ENCODE results near the gene RASAL2. TPM values are rescaled to one million over a fixed set of nuclear protein-coding genes. Genes with fewer than 3 reads are reported as not detected.

The RASAL2 gene
- total and polyA plus RNA-seq, 9 of the 15 experiments (the other 6 are each of a cell fraction or from before 2014, with no cell fraction given): 0.13 to 1.0 (median 0.62) TPM

GRCh38 chr1:178072326-178072725, 21.6 kb upstream of the RASAL2 start:
- H3K36me3 ChIP-seq (ENCODE audit: control insufficient read depth, insufficient read depth, low read length): no peaks in the 10 kb centered on the region
- POLR2A ChIA-PET: no interaction called here
- in situ Hi-C loops (cut with MboI) (no loop called here), intact Hi-C loops (cut with micrococcal nuclease) (no loop called here)
- no peak overlapping the region for H3K4me3 ChIP-seq
- H3K9me3 ChIP-seq (replicated peaks; ENCODE audit: control insufficient read depth, insufficient read depth, low read depth, low read length): no peaks in the 10 kb centered on the region
- H3K4me1 ChIP-seq (replicated peaks in 1 of 2; ENCODE audit: control insufficient read depth in 2 of 2, insufficient read depth in 2 of 2, low read length in 2 of 2): no peaks in the 10 kb centered on the region
- TF ChIP-seq TFE3 (CRISPR knock-in tag; IDR thresholded peaks at IDR 0.05) (0 out of 2 replicates have a peak, but pooled peaks have one; percentile 8), ZNF551 (CRISPR knock-in tag; IDR thresholded peaks at IDR 0.05) (no peak)
- H2AFZ ChIP-seq (ENCODE audit: low read depth, low read length): no peak overlapping the region
- DNase-seq (ENCODE audit: extremely low read depth in 1 of 4, low spot score in 3 of 4) (no peak), ATAC-seq (no peak), FAIRE-seq (no peak)
- H3K79me2 ChIP-seq (ENCODE audit: control insufficient read depth, insufficient read depth, low read length): no peaks in the 10 kb centered on the region
- H3K27ac ChIP-seq (ENCODE audit: extremely low read depth, low read depth, low read length): no peak overlapping the region
- no peaks in the 10 kb centered on the region for H4K20me1 ChIP-seq (replicated peaks; ENCODE audit: control insufficient read depth, insufficient read depth, low read length)
- no peak overlapping the region for H3K4me2 ChIP-seq (ENCODE audit: insufficient read depth, low read length)
- H3K9ac ChIP-seq (ENCODE audit: insufficient read depth in 1 of 2, low read depth in 2 of 2, low read length in 2 of 2): no peak overlapping the region
- BruUV-seq (replicated peaks): no TSS peak
- no peaks in the 10 kb centered on the region for H3K27me3 ChIP-seq (ENCODE audit: control insufficient read depth in 2 of 2, insufficient read depth in 2 of 2, low read length in 2 of 2)
- H3K9me1 ChIP-seq (ENCODE audit: control insufficient read depth, insufficient read depth, low read length): no peaks in the 10 kb centered on the region
- CTCF ChIA-PET (ENCODE audit: low intra/inter-chr PET ratio): no interaction called here

GRCh38 chr1:178075333-178075732, 18.6 kb upstream of the RASAL2 start:
- ChIA-PET CTCF (ENCODE audit: low intra/inter-chr PET ratio) (no interaction called here), POLR2A (no interaction called here)
- no peak overlapping the region for H3K4me2 ChIP-seq (ENCODE audit: insufficient read depth, low read length)
- intact Hi-C loops (cut with micrococcal nuclease): no loop called here
- no peak overlapping the region for H3K9ac ChIP-seq (ENCODE audit: insufficient read depth in 1 of 2, low read depth in 2 of 2, low read length in 2 of 2)
- no peak for FAIRE-seq
- H3K36me3 ChIP-seq (ENCODE audit: control insufficient read depth, insufficient read depth, low read length): no peaks in the 10 kb centered on the region
- no peaks in the 10 kb centered on the region for H3K9me1 ChIP-seq (ENCODE audit: control insufficient read depth, insufficient read depth, low read length)
- no peak for DNase-seq (ENCODE audit: extremely low read depth in 1 of 4, low spot score in 3 of 4)
- H2AFZ ChIP-seq (ENCODE audit: low read depth, low read length): no peak overlapping the region
- H3K27me3 ChIP-seq (ENCODE audit: control insufficient read depth in 2 of 2, insufficient read depth in 2 of 2, low read length in 2 of 2): no peaks in the 10 kb centered on the region
- ATAC-seq: no peak
- no peaks in the 10 kb centered on the region for H3K4me1 ChIP-seq (replicated peaks in 1 of 2; ENCODE audit: control insufficient read depth in 2 of 2, insufficient read depth in 2 of 2, low read length in 2 of 2)
- in situ Hi-C loops (cut with MboI): no loop called here
- no TSS peak for BruUV-seq (replicated peaks)
- no peak overlapping the region for H3K4me3 ChIP-seq
- TF ChIP-seq TOE1 (IDR thresholded peaks at IDR 0.05; ENCODE audit: borderline replicate concordance) (no peak), TOE1 (CRISPR knock-in tag; IDR thresholded peaks at IDR 0.05; ENCODE audit: borderline replicate concordance, low read depth) (no peak), ZNF584 (CRISPR knock-in tag; IDR thresholded peaks at IDR 0.05; ENCODE audit: low read depth) (no peak), SPI1 (IDR thresholded peaks at IDR 0.05; ENCODE audit: borderline replicate concordance, low read depth, low read length) (no peak), NKRF (IDR thresholded peaks at IDR 0.05; ENCODE audit: borderline replicate concordance) (no peak), HMG20B (CRISPR knock-in tag; IDR thresholded peaks at IDR 0.05) (no peak), SREBF2 (CRISPR knock-in tag; IDR thresholded peaks at IDR 0.05) (no peak), ZBTB34 (CRISPR knock-in tag; IDR thresholded peaks at IDR 0.05) (no peak), PTTG1 (tag; IDR thresholded peaks at IDR 0.05; ENCODE audit: low read depth) (no peak), PHTF2 (CRISPR knock-in tag; IDR thresholded peaks at IDR 0.05) (no peak)
- H4K20me1 ChIP-seq (replicated peaks; ENCODE audit: control insufficient read depth, insufficient read depth, low read length): no peaks in the 10 kb centered on the region
- no peaks in the 10 kb centered on the region for H3K79me2 ChIP-seq (ENCODE audit: control insufficient read depth, insufficient read depth, low read length)
- H3K27ac ChIP-seq (ENCODE audit: extremely low read depth, low read depth, low read length): no peak overlapping the region
- H3K9me3 ChIP-seq (replicated peaks; ENCODE audit: control insufficient read depth, insufficient read depth, low read depth, low read length): no peaks in the 10 kb centered on the region

All from K562 (cell line).